ENCODE results near the gene HNRNPUL2. TPM values are rescaled to one million over a fixed set of nuclear protein-coding genes. Genes with fewer than 3 reads are reported as not detected.
"Not testable (repeated sequence)": the region's sequence is repeated elsewhere in the genome, so short reads cannot be mapped to it uniquely, and the experiment has no call there.

The HNRNPUL2 gene
- total RNA-seq, result 10 to 100 TPM; 13.4 to 55.2 (median 27.8) TPM

DNA sequence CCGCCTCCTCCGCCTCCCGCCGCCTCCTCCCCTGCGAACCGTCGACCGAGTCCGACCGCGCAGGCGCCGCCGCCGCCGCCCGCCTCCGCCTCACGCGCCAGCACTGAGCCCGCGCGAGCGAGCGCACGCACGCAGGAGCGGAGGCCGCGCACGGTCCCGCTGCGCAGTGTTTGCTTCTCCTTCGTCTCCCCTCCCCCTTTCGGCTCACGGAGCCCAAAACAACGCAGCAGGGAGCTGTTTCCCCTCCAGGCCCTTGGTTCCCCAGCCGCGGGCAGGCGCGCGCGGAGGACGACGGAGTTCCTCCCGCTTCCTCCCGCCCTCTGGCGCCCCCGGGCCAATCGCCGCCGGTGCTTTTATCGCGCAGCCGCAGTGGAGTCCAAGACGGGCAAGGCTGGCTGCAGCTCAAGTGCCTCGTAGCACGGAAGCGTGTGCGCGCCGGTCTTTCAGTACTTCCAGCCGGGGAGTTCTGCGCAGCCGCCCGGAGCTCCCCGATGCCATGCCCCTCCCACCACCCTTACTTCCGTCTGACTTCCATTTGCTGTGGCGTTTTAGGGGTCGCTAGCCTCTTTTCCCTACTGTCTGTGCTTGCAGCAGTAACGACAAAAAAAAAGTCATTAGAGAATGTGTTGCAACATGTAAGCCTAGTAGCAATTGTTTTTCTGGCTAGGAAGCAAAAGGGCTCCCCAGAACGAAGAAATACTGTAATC is at the start of gene HNRNPUL2:
TSS of gene HNRNPUL2 (minus strand) at position 293 of the 707 bp plus-strand sequence. CDS start 301 bp downstream, outside the sequence.
- peak within 1 kb of the TSS; percentile 54 to 91 (median 68) for H3K4me3 ChIP-seq
- in situ Hi-C loops (cut with MboI; ENCODE audit: low pct_unique_long_range_greater_than_20kb in 2 of 9, low sequenced_read_pairs in 9 of 9, unreplicated experiment in 9 of 9), result no loop called here
- WGBS, 10 experiments, result 0 to 13% (median 0%) methylated on average over 2 to 21 of the region's 72 CpGs; no CpG with 5 or more reads in 5 of the 10 experiments
- H3K27ac ChIP-seq, result peak within 1 kb of the TSS; percentile 96 to 98
- peaks cover 20 to 22% of the 10 kb centered on the region in 2 donors for H3K4me1 ChIP-seq (replicated peaks in 1 of 2)
- ATAC-seq (replicated peaks in 6 of 8), result peak; percentile 74 to 87 (median 84)

DNA sequence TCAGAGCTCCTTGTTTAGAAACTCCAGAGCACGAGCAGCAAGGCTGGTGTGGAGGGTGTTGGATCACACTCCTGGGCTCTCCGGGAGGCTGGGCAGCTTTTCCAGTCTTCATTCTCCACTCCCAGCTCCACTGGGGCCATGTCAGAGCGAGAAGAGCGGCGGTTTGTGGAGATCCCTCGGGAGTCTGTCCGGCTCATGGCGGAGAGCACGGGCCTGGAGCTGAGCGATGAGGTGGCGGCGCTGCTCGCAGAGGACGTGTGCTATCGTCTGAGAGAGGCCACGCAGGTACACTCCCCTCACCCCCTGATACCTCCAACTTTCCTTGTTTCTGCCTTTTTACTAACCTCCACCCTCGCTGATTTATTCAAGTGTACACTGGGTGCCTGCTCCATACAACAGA is 48.4 kb upstream of the HNRNPUL2 start:
- no peak overlapping the region for H3K27ac ChIP-seq
- peaks cover 0 to 2% of the 10 kb centered on the region in 2 donors for H3K4me1 ChIP-seq (replicated peaks in 1 of 2)
- in situ Hi-C loops (cut with MboI; ENCODE audit: low pct_unique_long_range_greater_than_20kb in 2 of 9, low sequenced_read_pairs in 9 of 9, unreplicated experiment in 9 of 9), result no loop called here
- 87 to 100% (median 95%) methylated on average over 2 to 13 of the region's 17 CpGs; no CpG with 5 or more reads in 5 of the 10 experiments for WGBS, 10 experiments
- no peak for ATAC-seq (replicated peaks in 6 of 8)
- H3K4me3 ChIP-seq, result no peak overlapping the region

DNA sequence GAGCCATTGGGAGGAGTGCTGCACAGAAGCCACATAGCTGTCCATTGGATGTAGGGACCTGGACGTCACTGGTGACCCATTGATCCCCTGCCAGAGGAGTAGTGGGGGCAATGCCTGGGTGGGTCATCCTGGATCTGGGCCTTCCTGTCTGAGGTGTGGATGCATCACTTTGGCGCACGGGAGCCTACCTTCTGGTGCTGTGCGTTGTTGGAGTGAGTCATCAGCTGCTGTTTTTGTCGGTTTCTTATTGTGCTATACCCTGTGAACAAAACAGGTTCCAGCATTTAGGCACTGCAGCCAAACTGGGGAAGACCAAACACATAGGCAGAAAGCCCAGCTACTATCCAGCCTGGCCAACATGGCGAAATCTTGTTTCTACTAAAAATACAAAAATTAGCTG is 47.1 kb upstream of the HNRNPUL2 start:
- in situ Hi-C loops (cut with MboI; ENCODE audit: low pct_unique_long_range_greater_than_20kb in 2 of 9, low sequenced_read_pairs in 9 of 9, unreplicated experiment in 9 of 9), result no loop called here
- H3K27ac ChIP-seq, result no peak overlapping the region

DNA sequence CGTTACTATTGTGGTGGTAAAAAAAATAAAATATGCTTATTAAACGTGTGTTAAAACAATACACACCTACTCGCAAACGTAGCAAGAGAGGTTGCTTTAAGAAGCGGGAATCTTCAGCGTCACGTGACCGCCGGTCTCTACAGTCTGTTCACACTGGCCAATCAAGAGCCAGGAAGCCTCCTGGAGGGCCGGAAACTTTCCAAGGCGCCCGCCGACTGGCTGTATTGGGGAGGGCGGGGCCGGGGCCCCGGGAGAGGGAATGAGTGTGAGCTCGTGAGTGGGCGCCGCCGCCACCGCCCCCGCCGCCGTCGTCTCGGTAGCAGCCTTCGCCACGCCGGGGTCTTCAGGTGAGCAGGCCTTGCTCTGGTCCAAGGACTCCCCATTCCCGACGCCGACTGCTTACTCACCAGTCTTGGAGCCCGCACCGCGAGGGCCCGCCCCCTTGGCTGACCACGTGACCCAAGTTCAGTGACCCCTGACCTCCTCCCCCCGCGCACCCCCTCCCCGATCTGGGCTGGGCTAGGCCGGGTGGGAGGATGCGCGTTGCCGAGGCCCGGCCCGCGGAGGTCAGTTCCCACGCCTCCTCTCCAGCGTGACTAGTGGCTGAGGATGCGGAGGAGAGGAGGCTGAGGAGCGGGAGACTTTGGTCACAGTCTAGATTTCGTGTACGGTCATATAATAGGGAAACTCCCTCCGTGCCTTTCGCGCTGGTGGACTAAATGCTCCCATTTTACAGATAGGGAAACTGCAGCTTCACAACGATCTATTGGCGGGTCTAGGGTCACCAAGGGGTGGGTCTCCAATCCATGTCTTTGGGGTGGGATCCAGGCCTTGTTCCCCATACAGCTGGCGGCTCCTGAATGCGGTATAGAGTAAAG is 44.1 kb upstream of the HNRNPUL2 start, which contains the start of gene TAF6L:
TSS of gene TAF6L (plus strand) at position 253 of the 878 bp plus-strand sequence. CDS start 4,388 bp downstream, outside the sequence.
- WGBS, 10 experiments, result 0 to 14% (median 7%) methylated on average over 1 to 12 of the region's 60 CpGs; no CpG with 5 or more reads in 3 of the 10 experiments
- in situ Hi-C loops (cut with MboI; ENCODE audit: low pct_unique_long_range_greater_than_20kb in 2 of 9, low sequenced_read_pairs in 9 of 9, unreplicated experiment in 9 of 9), result no loop called here
- peak; percentile 88 to 98 (median 92) for ATAC-seq (replicated peaks in 6 of 8)
- peaks cover 15 to 19% of the 10 kb centered on the region in 2 donors for H3K4me1 ChIP-seq (replicated peaks in 1 of 2)
- peak within 1 kb of the TSS; percentile 54 to 87 for H3K27ac ChIP-seq
- peak within 1 kb of the TSS; percentile 55 to 89 (median 67) for H3K4me3 ChIP-seq

More for the DNA sequence above, 47.1 kb upstream of the HNRNPUL2 start:
- 83 to 100% (median 90%) methylated on average over 1 to 3 of the region's 6 CpGs; no CpG with 5 or more reads in 3 of the 10 experiments for WGBS, 10 experiments
- Histone ChIP-seq H3K4me1 (replicated peaks in 1 of 2) (peaks cover 9 to 14% of the 10 kb centered on the region in 2 donors), H3K4me3 (no peak overlapping the region)
- ATAC-seq (replicated peaks in 6 of 8), result no peak

DNA sequence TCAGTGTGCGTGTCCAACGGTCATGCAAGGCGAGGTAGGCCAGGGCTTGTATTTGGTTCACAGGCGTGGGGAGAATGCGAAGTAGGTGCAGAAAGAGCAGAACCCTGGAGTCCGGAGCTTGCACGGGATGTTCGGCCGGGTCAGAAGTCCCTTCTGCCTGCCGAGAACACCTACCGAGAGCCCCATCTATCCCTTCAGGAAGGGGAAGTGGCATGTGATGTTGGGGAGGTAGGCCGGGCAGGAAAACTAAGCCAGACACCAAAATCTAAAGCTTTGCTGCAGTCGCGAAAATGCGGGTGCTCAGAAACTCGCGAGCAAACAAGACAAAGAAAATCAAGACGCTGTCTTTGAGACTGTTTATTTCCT is 43.5 kb upstream of the HNRNPUL2 start:
- peak in 6 of 8 experiments; percentile 0 to 15 (median 4) for ATAC-seq (replicated peaks in 6 of 8)
- H3K27ac ChIP-seq, result peak overlapping the region; percentile 2 to 87
- in situ Hi-C loops (cut with MboI; ENCODE audit: low pct_unique_long_range_greater_than_20kb in 2 of 9, low sequenced_read_pairs in 9 of 9, unreplicated experiment in 9 of 9), result no loop called here
- H3K4me3 ChIP-seq, result peak overlapping the region; percentile 55 to 89 (median 67)
- whole genome bisulfite sequencing, 10 experiments, result 0 to 16% (median 4%) methylated on average over 2 to 18 of the region's 18 CpGs; no CpG with 5 or more reads in 1 of the 10 experiments
- H3K4me1 ChIP-seq (replicated peaks in 1 of 2), result peaks cover 15 to 19% of the 10 kb centered on the region in 2 donors

DNA sequence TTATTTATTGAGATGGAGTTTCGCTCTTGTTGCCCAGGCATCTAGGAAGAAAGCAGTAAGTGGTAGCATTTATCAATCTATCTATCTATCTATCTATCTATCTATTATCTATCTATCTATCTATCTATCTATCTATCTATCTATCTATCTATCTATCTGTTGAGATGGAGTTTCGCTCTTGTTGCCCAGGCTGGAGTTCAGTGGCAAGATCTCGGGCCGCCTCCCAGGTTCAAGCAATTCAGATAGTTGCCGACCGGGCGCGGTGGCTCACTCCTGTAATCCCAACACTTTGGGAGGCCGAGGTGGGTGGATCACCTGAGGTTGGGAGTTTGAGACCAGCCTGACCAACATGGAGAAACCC is 33.6 kb upstream of the HNRNPUL2 start:
- ATAC-seq (replicated peaks in 6 of 8); H3K4me1 ChIP-seq (replicated peaks in 1 of 2); in situ Hi-C loops (cut with MboI; ENCODE audit: low pct_unique_long_range_greater_than_20kb in 2 of 9, low sequenced_read_pairs in 9 of 9, unreplicated experiment in 9 of 9): not testable (repeated sequence)
- H3K27ac ChIP-seq, result peak overlapping the region; percentile 67 to 73
- peak overlapping the region; percentile 58 to 72 (median 62) for H3K4me3 ChIP-seq
- WGBS, 10 experiments, result 11 to 100% (median 64%) methylated on average over 1 to 7 of the region's 9 CpGs; no CpG with 5 or more reads in 2 of the 10 experiments

DNA sequence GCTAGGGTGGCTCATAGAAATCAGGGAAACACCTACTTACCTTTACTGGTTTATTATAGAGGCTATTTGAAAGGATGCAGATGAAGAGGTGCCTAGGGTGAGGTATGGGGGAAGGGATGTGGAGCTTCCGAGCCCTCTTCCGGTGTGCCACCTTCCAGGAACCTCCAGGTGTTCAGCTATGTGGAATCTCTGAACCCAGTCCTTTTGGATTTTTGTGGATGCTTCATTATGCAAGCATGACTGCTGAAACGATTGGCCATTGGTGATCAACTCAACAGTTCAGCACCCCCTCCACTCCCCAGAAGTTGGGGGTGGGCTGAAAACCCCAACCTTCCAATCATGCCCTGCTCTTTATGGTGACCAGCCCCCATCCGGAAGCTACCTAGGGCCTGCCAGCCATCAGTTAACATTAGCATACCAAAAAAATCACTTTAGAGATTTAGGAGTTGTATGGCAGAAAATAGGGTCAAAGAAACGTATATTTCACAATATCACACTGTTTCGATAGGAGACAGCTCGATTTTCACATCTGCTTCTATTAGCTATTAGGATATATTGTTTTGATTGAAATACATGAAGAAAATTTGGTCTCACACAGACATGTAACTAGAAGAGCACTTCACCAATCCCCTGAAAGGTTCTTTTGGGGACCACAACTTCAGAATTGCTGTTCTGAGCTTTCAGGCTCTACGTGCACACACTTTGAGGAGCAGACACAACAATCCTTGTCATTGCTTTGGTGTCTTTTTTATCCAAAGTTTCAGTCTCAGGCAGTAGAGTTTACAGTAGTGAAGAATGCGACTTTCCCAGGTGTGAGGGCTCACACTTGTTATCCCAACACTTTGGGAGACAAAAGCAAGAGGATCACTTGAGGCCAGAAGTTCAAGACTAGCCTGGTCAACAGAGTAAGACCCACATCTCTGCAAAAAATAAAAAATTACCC is 30.9 kb upstream of the HNRNPUL2 start:
- H3K4me1 ChIP-seq (replicated peaks in 1 of 2), result peaks cover 11 to 19% of the 10 kb centered on the region in 2 donors
- ATAC-seq (replicated peaks in 6 of 8), result no peak
- H3K27ac ChIP-seq, result no peak overlapping the region
- 30 to 73% (median 44%) methylated on average over 2 to 7 of the region's 9 CpGs for WGBS, 10 experiments
- in situ Hi-C loops (cut with MboI; ENCODE audit: low pct_unique_long_range_greater_than_20kb in 2 of 9, low sequenced_read_pairs in 9 of 9, unreplicated experiment in 9 of 9), result no loop called here
- H3K4me3 ChIP-seq, result no peak overlapping the region

DNA sequence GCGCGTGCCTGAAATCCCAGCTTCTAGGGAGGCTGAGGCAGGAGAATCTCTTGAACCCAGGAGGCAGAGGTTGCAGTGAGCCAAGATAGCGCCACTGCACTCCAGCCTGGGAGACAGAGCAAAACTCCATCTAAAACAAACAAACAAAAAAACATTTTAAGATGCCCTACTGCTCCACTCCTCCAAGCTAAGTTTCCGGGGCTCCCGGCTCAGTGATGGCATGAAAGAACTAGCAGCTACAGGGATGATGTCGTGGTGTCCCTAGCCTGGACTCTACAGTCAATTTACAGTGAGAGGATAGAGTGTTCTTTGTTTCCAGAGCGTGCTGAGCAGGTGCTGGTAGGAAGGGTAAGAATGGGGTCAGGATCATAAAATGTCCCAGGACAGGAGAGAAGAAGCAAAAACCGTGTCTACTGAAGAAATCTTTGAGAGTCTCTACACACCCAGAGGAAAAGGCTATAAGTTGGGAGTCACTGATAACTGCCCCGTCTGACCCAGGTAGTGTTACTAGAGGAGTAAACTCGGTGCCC is 27.9 kb upstream of the HNRNPUL2 start:
- H3K4me1 ChIP-seq (replicated peaks in 1 of 2), result peaks cover 5 to 10% of the 10 kb centered on the region in 2 donors
- in situ Hi-C loops (cut with MboI; ENCODE audit: low pct_unique_long_range_greater_than_20kb in 2 of 9, low sequenced_read_pairs in 9 of 9, unreplicated experiment in 9 of 9), result no loop called here
- peak overlapping the region in 1 of 2 donors; percentile 98 for H3K27ac ChIP-seq
- no peak overlapping the region for H3K4me3 ChIP-seq
- 0 to 93% (median 81%) methylated on average over 1 to 7 of the region's 10 CpGs; no CpG with 5 or more reads in 1 of the 10 experiments for WGBS, 10 experiments
- ATAC-seq (replicated peaks in 6 of 8), result no peak

DNA sequence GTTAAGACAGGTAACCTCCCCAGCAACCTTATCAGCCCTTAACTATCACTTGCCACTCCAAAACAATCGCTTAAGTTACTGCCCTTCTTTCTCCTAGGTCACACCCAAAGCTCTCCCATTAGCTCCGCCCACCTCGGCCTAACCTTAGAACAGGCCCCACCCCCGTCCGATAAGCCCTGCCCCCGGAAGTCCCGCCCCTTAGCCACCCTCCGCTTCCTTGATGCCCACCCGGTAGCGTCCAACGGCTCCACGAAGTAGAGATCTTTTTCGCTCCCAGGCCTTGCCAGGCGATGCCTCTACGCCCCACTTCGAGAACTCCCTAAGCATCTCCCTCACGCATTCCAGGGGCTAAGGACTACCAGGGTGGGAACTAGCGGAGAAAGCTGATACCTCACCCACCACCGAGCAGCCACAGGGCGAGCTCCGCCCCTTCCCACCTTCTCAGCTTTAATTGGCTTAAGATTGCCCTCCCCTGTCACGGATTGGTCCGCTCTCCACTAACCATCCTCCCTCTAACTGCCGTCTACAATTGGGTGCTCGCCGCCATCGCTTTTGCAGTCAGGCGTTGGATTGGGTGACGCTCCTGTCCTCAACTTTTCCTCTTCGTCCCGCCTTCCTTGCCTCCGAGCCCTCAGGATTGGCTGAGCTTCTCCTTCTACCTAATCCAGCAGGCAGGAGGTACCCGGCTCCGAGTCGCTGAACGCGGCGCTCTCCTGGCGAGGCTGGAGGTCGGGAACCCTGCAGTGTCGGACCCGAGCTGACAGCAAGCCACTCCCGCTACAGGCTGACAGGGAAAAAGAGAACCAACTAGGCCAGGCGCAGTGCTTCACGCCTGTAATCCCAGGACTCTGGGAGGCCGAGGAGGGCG is 26.7 kb upstream of the HNRNPUL2 start, which contains the start of gene ZBTB3:
TSS of gene ZBTB3 (minus strand) at position 425 of the 868 bp plus-strand sequence. CDS start 496 bp downstream, outside the sequence.
- peak; percentile 96 to 98 (median 97) for ATAC-seq (replicated peaks in 6 of 8)
- 0 to 1% (median 0%) methylated on average over 1 to 28 of the region's 47 CpGs; no CpG with 5 or more reads in 3 of the 10 experiments for WGBS, 10 experiments

DNA sequence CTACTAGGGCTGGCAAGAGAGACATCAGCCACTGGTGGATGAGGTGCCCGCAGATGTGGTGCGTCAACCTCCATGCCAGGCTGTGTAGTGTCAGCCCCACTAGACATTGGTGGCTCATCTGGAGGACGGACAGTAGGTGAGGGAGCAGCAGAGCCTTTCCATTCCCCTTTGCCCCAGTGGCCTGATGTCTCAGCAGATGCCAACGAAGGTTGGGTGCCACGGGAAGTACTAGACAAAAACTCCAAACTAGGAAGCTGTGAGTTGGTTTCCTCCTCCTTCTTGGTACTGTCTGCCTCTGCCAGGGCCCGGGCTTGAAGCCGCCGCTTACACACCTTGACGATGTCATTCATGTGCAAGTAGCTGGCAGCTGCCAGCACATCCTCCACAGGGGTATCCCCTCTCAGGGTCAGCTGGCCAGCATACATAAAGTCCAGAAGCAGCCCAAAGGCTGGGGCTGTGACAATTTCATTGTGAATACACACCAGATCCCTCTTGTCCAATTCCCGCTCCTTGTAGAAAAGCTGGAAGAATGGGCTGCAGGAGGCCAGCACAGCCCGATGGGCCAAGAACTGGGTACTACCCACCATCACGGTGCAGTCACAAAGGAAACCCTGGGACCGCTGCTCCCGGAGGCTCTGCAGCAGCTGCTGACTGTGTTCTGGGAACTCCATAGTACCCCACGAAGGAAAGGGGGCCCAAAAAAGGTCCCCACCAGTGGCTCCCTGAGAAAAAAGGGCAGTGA is 25.9 kb upstream of the HNRNPUL2 start:
- WGBS, 10 experiments, result 30 to 100% (median 73%) methylated on average over 2 to 6 of the region's 15 CpGs; no CpG with 5 or more reads in 4 of the 10 experiments
- in situ Hi-C loops (cut with MboI; ENCODE audit: low pct_unique_long_range_greater_than_20kb in 2 of 9, low sequenced_read_pairs in 9 of 9, unreplicated experiment in 9 of 9), result no loop called here
- Histone ChIP-seq H3K4me1 (replicated peaks in 1 of 2) (peaks cover 5 to 10% of the 10 kb centered on the region in 2 donors), H3K27ac (peak overlapping the region in 1 of 2 donors; percentile 98), H3K4me3 (peak overlapping the region; percentile 88 to 98 (median 97))
- ATAC-seq (replicated peaks in 6 of 8), result no peak

More for the DNA sequence above, 26.7 kb upstream of the HNRNPUL2 start, which contains the start of gene ZBTB3:
- Histone ChIP-seq H3K27ac (peak within 1 kb of the TSS; percentile 98), H3K4me3 (peak within 1 kb of the TSS; percentile 88 to 98 (median 97)), H3K4me1 (replicated peaks in 1 of 2) (peaks cover 5 to 10% of the 10 kb centered on the region in 2 donors)
- in situ Hi-C loops (cut with MboI; ENCODE audit: low pct_unique_long_range_greater_than_20kb in 2 of 9, low sequenced_read_pairs in 9 of 9, unreplicated experiment in 9 of 9), result no loop called here
